HepG2 (cell line): ENCODE measurements around the gene ZNF12. TPM values are rescaled to one million over a fixed set of nuclear protein-coding genes. Genes with fewer than 3 reads are reported as not detected.

Source experiments
- ARNTL ChIP-seq: sonication (generic); formaldehyde crosslinking; IDR thresholded peaks from 2 replicates; pipeline ENCODE4 v1.4.0; 2020; ENCODE audit warnings: mild to moderate bottlenecking, missing genetic modification reagents
- DNMT3B ChIP-seq: conservative IDR thresholded peaks from 2 replicates; pipeline ENCODE4 v1.6.1; 2016; ENCODE audit warnings: missing biosample characterization, control low read depth
- ESRRA ChIP-seq: sonication (generic); formaldehyde crosslinking; IDR thresholded peaks from 2 replicates; pipeline ENCODE4 v1.5.1; 2020; ENCODE audit warnings: mild to moderate bottlenecking, low read depth, missing genetic modification reagents
- FLYWCH1 ChIP-seq: sonication (generic); formaldehyde crosslinking; IDR thresholded peaks from 2 replicates; pipeline ENCODE4 v1.8.1; 2023; ENCODE audit warnings: mild to moderate bottlenecking, missing genetic modification reagents
- GABPB1 ChIP-seq: IDR thresholded peaks from 2 replicates; pipeline ENCODE4 v1.6.1; 2016; ENCODE audit warnings: mild to moderate bottlenecking, missing genetic modification reagents, moderate library complexity, missing compliant biosample characterization
- HOXA9 ChIP-seq: sonication (generic); formaldehyde crosslinking; IDR thresholded peaks from 2 replicates; pipeline ENCODE4 v1.8.1; 2022; ENCODE audit warnings: missing genetic modification reagents, mild to moderate bottlenecking, moderate library complexity, borderline replicate concordance
- MYNN ChIP-seq: sonication (generic); formaldehyde crosslinking; IDR thresholded peaks from 2 replicates; pipeline ENCODE4 v1.4.0; 2020; ENCODE audit warnings: mild to moderate bottlenecking, low read depth, missing genetic modification reagents
- NFRKB ChIP-seq: fragments of 450-650 bp; IDR thresholded peaks from 2 replicates; pipeline ENCODE4 v1.6.1; 2017
- SOX13 ChIP-seq, 3 experiments: fragments of 450-650 bp in 1 of 3; sonication (generic) in 1 of 3; formaldehyde crosslinking in 1 of 3; IDR thresholded peaks in 2 of 3; conservative IDR thresholded peaks in 1 of 3; 2 replicates each; pipeline versions ENCODE4 v1.5.0 to v1.6.1; 2016 to 2020; ENCODE audit warnings: antibody characterized with exemption in 1 of 3, mild to moderate bottlenecking in 1 of 3, missing compliant biosample characterization in 1 of 3, missing genetic modification reagents in 1 of 3, moderate library complexity in 1 of 3
- YY1 ChIP-seq: IDR thresholded peaks from 2 replicates; pipeline ENCODE4 v1.6.1; 2011; ENCODE audit warnings: low read length, low read depth, moderate library complexity, mild to moderate bottlenecking; ENCODE audit not compliant: insufficient read depth, insufficient replicate concordance
- ZKSCAN8 ChIP-seq: IDR thresholded peaks from 2 replicates; pipeline ENCODE4 v1.6.1; 2016; ENCODE audit warnings: borderline replicate concordance, missing genetic modification reagents, missing compliant biosample characterization
- ZNF17 ChIP-seq: sonication (generic); formaldehyde crosslinking; IDR thresholded peaks from 2 replicates; pipeline ENCODE4 v1.5.0; 2020; ENCODE audit warnings: mild to moderate bottlenecking, missing genetic modification reagents
- ZNF333 ChIP-seq: sonication (generic); formaldehyde crosslinking; IDR thresholded peaks from 2 replicates; pipeline ENCODE4 v1.4.0; 2020; ENCODE audit warnings: mild to moderate bottlenecking, missing genetic modification reagents, borderline replicate concordance
- ZNF776 ChIP-seq: sonication (generic); formaldehyde crosslinking; IDR thresholded peaks from 2 replicates; pipeline ENCODE4 v1.4.0; 2020; ENCODE audit warnings: mild to moderate bottlenecking, missing genetic modification reagents
- ZSCAN25 ChIP-seq: sonication (generic); formaldehyde crosslinking; IDR thresholded peaks from 2 replicates; pipeline ENCODE4 v1.8.0; 2022; ENCODE audit warnings: mild to moderate bottlenecking, missing genetic modification reagents
- polyA plus RNA-seq, 8 experiments: library from polyadenylated mRNA; depleted of rRNA in 3 of 8; stranded (reverse) in 7 of 8; unstranded in 1 of 8; fragments of >200 nt; fragmentation: Illumina TruSeq in 4 of 8; extraction: Trizol in 4 of 8; gene quantifications; 2 replicates each; pipeline versions ENCODE4 v1.2.1 to v1.2.3, GENCODE V29; 2011 to 2016; ENCODE audit warnings: low read depth in 4 of 8, missing spikeins in 1 of 8, mixed read lengths in 1 of 8; ENCODE audit not compliant: insufficient read depth in 1 of 8
- total RNA-seq, 5 experiments: library from RNA; depleted of rRNA; stranded (reverse); fragments of >200 nt; fragmentation: Illumina TruSeq; extraction: Trizol; gene quantifications; 2 replicates each; pipeline ENCODE4 v1.2.3, GENCODE V29; 2016; ENCODE audit warnings: low read depth in 1 of 5
- TF ChIP-seq, protein P1 (sequence below): sonication (generic); formaldehyde crosslinking; IDR thresholded peaks from 2 replicates; pipeline ENCODE4 v1.5.0; 2020; ENCODE audit warnings: mild to moderate bottlenecking, missing genetic modification reagents, moderate library complexity
- TF ChIP-seq, protein P2 (sequence below): sonication (generic); formaldehyde crosslinking; IDR thresholded peaks from 2 replicates; pipeline ENCODE4 v1.4.0; 2020; ENCODE audit warnings: mild to moderate bottlenecking, missing genetic modification reagents
- TF ChIP-seq, protein P3 (sequence below): sonication (generic); formaldehyde crosslinking; IDR thresholded peaks from 2 replicates; pipeline ENCODE4 v1.4.0; 2020; ENCODE audit warnings: missing genetic modification reagents, mild to moderate bottlenecking, borderline replicate concordance

The ZNF12 gene
- total and polyA plus RNA-seq, 2 of the 13 experiments (the other 11 are each of a cell fraction or from before 2014, with no cell fraction given) = 21.4 to 22.8 TPM

DNA sequence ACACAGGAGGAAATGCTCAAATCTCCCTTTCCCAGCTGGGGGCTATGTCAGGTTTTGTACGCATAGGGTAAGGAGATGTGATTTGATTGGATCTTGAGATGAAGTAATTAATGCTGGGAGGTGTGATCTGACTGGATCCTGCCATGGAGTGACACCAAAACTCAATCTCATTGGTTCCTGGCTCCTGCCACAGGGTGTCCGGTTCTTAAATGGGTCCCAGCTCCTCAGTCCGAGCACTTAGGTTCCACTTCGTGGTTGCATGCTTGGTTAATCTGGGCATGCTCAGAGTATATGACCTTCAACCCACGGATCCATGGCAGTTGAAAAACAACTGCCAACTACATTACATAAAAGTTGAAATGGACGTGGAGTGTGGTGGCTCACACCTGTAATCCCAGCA, 3.1 kb upstream of the ZNF12 start (continued):
- TF ChIP-seq ARNTL (CRISPR knock-in tag) (no peak), ZNF776 (no peak), HOXA9 (no peak), ZNF333 (no peak), FLYWCH1 (CRISPR knock-in tag) (no peak), ESRRA (CRISPR knock-in tag) (no peak), DNMT3B (CRISPR knock-in tag) (no peak), ZNF17 (CRISPR knock-in tag) (no peak), ZKSCAN8 (CRISPR knock-in tag) (no peak), ZSCAN25 (CRISPR knock-in tag) (no peak), GABPB1 (peak; percentile 84), YY1 (no peak), SOX13 (IDR thresholded peaks at IDR 0.05) (no peak), SOX13 (CRISPR knock-in tag; conservative IDR thresholded peaks at IDR 0.05 in 1 of 2, IDR thresholded peaks at IDR 0.05 in 1 of 2) (no peak), MYNN (CRISPR knock-in tag) (no peak), NFRKB (no peak)
- TF ChIP-seq, protein P1, sequence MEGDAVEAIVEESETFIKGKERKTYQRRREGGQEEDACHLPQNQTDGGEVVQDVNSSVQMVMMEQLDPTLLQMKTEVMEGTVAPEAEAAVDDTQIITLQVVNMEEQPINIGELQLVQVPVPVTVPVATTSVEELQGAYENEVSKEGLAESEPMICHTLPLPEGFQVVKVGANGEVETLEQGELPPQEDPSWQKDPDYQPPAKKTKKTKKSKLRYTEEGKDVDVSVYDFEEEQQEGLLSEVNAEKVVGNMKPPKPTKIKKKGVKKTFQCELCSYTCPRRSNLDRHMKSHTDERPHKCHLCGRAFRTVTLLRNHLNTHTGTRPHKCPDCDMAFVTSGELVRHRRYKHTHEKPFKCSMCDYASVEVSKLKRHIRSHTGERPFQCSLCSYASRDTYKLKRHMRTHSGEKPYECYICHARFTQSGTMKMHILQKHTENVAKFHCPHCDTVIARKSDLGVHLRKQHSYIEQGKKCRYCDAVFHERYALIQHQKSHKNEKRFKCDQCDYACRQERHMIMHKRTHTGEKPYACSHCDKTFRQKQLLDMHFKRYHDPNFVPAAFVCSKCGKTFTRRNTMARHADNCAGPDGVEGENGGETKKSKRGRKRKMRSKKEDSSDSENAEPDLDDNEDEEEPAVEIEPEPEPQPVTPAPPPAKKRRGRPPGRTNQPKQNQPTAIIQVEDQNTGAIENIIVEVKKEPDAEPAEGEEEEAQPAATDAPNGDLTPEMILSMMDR = no peak
- TF ChIP-seq, protein P2, sequence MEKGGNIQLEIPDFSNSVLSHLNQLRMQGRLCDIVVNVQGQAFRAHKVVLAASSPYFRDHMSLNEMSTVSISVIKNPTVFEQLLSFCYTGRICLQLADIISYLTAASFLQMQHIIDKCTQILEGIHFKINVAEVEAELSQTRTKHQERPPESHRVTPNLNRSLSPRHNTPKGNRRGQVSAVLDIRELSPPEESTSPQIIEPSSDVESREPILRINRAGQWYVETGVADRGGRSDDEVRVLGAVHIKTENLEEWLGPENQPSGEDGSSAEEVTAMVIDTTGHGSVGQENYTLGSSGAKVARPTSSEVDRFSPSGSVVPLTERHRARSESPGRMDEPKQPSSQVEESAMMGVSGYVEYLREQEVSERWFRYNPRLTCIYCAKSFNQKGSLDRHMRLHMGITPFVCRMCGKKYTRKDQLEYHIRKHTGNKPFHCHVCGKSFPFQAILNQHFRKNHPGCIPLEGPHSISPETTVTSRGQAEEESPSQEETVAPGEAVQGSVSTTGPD (CRISPR knock-in tag) = no peak
- TF ChIP-seq, protein P3, sequence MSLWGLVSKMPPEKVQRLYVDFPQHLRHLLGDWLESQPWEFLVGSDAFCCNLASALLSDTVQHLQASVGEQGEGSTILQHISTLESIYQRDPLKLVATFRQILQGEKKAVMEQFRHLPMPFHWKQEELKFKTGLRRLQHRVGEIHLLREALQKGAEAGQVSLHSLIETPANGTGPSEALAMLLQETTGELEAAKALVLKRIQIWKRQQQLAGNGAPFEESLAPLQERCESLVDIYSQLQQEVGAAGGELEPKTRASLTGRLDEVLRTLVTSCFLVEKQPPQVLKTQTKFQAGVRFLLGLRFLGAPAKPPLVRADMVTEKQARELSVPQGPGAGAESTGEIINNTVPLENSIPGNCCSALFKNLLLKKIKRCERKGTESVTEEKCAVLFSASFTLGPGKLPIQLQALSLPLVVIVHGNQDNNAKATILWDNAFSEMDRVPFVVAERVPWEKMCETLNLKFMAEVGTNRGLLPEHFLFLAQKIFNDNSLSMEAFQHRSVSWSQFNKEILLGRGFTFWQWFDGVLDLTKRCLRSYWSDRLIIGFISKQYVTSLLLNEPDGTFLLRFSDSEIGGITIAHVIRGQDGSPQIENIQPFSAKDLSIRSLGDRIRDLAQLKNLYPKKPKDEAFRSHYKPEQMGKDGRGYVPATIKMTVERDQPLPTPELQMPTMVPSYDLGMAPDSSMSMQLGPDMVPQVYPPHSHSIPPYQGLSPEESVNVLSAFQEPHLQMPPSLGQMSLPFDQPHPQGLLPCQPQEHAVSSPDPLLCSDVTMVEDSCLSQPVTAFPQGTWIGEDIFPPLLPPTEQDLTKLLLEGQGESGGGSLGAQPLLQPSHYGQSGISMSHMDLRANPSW = no peak
